HCT116 (cell line): ENCODE results near the gene PRDM9.

Source experiments
- CEBPB ChIP-seq: IDR thresholded peaks from 2 replicates; pipeline ENCODE4 v1.6.1; 2012; ENCODE audit warnings: low read depth
- EGR1 ChIP-seq: IDR thresholded peaks from 2 replicates; pipeline ENCODE4 v1.6.1; 2012; ENCODE audit warnings: low read depth
- ELF1 ChIP-seq: IDR thresholded peaks from 2 replicates; pipeline ENCODE4 v1.6.1; 2012; ENCODE audit warnings: low read depth, borderline replicate concordance
- EZH2 ChIP-seq: fragments of 200-600 bp; sonication (generic); IDR thresholded peaks from 2 replicates; pipeline ENCODE4 v1.6.1; 2017; ENCODE audit warnings: antibody characterized with exemption, mixed run types
- EZH2phosphoT487 ChIP-seq: fragments of 200-600 bp; IDR thresholded peaks from 2 replicates; pipeline ENCODE4 v1.6.1; 2018; ENCODE audit warnings: antibody characterized with exemption, borderline replicate concordance
- POLR2A ChIP-seq: IDR thresholded peaks from 2 replicates; pipeline ENCODE4 v1.7.0; 2011; ENCODE audit warnings: borderline replicate concordance; ENCODE audit not compliant: insufficient read depth, insufficient read length; ENCODE audit errors: extremely low read depth
- POLR2AphosphoS5 ChIP-seq: IDR thresholded peaks from 2 replicates; pipeline ENCODE4 v1.6.1; 2011; ENCODE audit warnings: mild to moderate bottlenecking, low read depth, low read length, moderate library complexity
- RAD21 ChIP-seq: IDR thresholded peaks from 2 replicates; pipeline ENCODE4 v1.6.1; 2012; ENCODE audit warnings: low read depth, mild to moderate bottlenecking
- SRF ChIP-seq: IDR thresholded peaks from 2 replicates; pipeline ENCODE4 v1.6.1; 2012; ENCODE audit warnings: low read depth
- ZNF274 ChIP-seq: fragments of 200-500 bp; sonication (Bioruptor generic); IDR thresholded peaks from 2 replicates; pipeline ENCODE4 v1.6.1; 2014; ENCODE audit warnings: mild to moderate bottlenecking, low read depth, low read length, inconsistent platforms
- TF ChIP-seq, protein P1 (sequence below), 3 experiments: fragments of 200-600 bp in 1 of 3; sonication (generic) in 1 of 3; IDR thresholded peaks in 2 of 3; conservative IDR thresholded peaks in 1 of 3; 2 replicates each; pipeline ENCODE4 v1.5.1; 2012 to 2017; ENCODE audit warnings: low read depth in 2 of 3, low read length in 2 of 3, antibody characterized with exemption in 1 of 3, borderline replicate concordance in 1 of 3, control low read depth in 1 of 3, mild to moderate bottlenecking in 1 of 3, mixed read lengths in 1 of 3, mixed run types in 1 of 3, moderate library complexity in 1 of 3; ENCODE audit not compliant: insufficient read depth in 1 of 3
- TF ChIP-seq, protein P2 (sequence below): IDR thresholded peaks from 2 replicates; pipeline ENCODE4 v1.6.1; 2012; ENCODE audit warnings: low read depth
- TF ChIP-seq, protein P3 (sequence below): IDR thresholded peaks from 2 replicates; pipeline ENCODE4 v1.6.1; 2012

DNA sequence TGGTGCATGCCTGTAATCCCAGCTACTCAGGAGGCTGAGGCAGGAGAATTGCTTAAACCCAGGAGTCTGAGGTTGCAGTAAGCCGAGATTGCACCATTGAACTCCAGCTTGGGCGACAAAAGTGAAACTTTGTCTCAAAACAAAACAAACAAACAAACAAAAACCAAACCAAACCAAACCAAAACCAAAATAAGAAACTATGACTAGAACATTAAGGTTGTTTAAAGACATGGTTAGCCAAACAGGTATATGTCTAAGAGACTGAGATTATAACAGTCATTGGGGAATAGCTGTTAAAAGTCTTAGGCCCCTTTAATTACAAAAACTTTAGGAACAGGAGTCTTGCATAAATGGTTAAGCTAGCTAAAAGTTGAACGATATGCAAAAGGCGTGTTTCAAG is 63.6 kb downstream of the PRDM9 start:
- TF ChIP-seq, protein P1, sequence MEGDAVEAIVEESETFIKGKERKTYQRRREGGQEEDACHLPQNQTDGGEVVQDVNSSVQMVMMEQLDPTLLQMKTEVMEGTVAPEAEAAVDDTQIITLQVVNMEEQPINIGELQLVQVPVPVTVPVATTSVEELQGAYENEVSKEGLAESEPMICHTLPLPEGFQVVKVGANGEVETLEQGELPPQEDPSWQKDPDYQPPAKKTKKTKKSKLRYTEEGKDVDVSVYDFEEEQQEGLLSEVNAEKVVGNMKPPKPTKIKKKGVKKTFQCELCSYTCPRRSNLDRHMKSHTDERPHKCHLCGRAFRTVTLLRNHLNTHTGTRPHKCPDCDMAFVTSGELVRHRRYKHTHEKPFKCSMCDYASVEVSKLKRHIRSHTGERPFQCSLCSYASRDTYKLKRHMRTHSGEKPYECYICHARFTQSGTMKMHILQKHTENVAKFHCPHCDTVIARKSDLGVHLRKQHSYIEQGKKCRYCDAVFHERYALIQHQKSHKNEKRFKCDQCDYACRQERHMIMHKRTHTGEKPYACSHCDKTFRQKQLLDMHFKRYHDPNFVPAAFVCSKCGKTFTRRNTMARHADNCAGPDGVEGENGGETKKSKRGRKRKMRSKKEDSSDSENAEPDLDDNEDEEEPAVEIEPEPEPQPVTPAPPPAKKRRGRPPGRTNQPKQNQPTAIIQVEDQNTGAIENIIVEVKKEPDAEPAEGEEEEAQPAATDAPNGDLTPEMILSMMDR (IDR thresholded peaks at IDR 0.05 in 2 of 3, conservative IDR thresholded peaks at IDR 0.05 in 1 of 3; ENCODE audit: borderline replicate concordance in 1 of 3, insufficient read depth in 1 of 3, low read depth in 2 of 3, low read length in 2 of 3) = no peak
- TF ChIP-seq EZH2 (no peak), ELF1 (no peak), CEBPB (no peak), POLR2AphosphoS5 (no peak), SRF (no peak), EGR1 (no peak), RAD21 (no peak), POLR2A (no peak), EZH2phosphoT487 (no peak), ZNF274 (no peak)
- TF ChIP-seq, protein P2, sequence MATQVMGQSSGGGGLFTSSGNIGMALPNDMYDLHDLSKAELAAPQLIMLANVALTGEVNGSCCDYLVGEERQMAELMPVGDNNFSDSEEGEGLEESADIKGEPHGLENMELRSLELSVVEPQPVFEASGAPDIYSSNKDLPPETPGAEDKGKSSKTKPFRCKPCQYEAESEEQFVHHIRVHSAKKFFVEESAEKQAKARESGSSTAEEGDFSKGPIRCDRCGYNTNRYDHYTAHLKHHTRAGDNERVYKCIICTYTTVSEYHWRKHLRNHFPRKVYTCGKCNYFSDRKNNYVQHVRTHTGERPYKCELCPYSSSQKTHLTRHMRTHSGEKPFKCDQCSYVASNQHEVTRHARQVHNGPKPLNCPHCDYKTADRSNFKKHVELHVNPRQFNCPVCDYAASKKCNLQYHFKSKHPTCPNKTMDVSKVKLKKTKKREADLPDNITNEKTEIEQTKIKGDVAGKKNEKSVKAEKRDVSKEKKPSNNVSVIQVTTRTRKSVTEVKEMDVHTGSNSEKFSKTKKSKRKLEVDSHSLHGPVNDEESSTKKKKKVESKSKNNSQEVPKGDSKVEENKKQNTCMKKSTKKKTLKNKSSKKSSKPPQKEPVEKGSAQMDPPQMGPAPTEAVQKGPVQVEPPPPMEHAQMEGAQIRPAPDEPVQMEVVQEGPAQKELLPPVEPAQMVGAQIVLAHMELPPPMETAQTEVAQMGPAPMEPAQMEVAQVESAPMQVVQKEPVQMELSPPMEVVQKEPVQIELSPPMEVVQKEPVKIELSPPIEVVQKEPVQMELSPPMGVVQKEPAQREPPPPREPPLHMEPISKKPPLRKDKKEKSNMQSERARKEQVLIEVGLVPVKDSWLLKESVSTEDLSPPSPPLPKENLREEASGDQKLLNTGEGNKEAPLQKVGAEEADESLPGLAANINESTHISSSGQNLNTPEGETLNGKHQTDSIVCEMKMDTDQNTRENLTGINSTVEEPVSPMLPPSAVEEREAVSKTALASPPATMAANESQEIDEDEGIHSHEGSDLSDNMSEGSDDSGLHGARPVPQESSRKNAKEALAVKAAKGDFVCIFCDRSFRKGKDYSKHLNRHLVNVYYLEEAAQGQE = no peak
- TF ChIP-seq, protein P3, sequence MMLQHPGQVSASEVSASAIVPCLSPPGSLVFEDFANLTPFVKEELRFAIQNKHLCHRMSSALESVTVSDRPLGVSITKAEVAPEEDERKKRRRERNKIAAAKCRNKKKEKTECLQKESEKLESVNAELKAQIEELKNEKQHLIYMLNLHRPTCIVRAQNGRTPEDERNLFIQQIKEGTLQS = no peak
